Measurements from ENCODE around the gene SLC17A8.
A peak's percentile ranks its signal among the peaks of the same experiment; 100 is the strongest.

DNA sequence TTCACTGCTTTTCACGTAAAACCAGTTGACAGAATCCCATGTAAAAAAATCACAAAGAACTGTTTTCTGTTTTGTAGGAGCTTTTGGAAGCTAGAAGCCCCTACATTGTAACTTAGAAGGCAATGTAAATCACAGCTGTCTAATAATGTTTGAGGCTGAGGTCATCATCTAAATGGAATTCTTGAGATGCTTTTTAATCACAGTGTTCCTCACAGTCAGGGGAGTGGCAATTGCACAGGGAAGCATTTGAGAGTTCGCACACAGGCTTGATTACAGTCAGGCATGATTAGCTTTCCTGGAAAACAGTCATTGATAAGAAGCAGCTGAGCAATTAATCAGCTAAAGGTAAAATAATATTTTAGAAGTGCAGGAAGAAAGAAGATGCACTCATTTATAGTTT lies 2.9 kb downstream of the SLC17A8 start:
- TF ChIP-seq PPARA (CRISPR knock-in tag; IDR thresholded peaks at IDR 0.05; ENCODE audit: borderline replicate concordance) = no peak
- no peak for TF ChIP-seq BACH2 (CRISPR knock-in tag; IDR thresholded peaks at IDR 0.05; ENCODE audit: borderline replicate concordance)
- TF ChIP-seq, protein P1, sequence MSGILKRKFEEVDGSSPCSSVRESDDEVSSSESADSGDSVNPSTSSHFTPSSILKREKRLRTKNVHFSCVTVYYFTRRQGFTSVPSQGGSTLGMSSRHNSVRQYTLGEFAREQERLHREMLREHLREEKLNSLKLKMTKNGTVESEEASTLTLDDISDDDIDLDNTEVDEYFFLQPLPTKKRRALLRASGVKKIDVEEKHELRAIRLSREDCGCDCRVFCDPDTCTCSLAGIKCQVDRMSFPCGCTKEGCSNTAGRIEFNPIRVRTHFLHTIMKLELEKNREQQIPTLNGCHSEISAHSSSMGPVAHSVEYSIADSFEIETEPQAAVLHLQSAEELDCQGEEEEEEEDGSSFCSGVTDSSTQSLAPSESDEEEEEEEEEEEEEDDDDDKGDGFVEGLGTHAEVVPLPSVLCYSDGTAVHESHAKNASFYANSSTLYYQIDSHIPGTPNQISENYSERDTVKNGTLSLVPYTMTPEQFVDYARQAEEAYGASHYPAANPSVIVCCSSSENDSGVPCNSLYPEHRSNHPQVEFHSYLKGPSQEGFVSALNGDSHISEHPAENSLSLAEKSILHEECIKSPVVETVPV (CRISPR knock-in tag; IDR thresholded peaks at IDR 0.05) = no peak
- TF ChIP-seq ZNF70 (CRISPR knock-in tag; IDR thresholded peaks at IDR 0.05) = no peak
- TF ChIP-seq ISL1 (CRISPR knock-in tag; IDR thresholded peaks at IDR 0.05) = peak; percentile 80
- TF ChIP-seq ARNTL (CRISPR knock-in tag; IDR thresholded peaks at IDR 0.05; ENCODE audit: borderline replicate concordance, low read depth) = no peak

All from SK-N-SH treated with all-trans-retinoic acid at 6 μM for 48 hours (cell line).